Heart right ventricle (tissue), 16 donors: ENCODE results near the gene MACROH2A1. TPM values are rescaled to one million over a fixed set of nuclear protein-coding genes. Genes with fewer than 3 reads are reported as not detected.

Experiments used
- ATAC-seq, 8 donors: fragments of 200-7000 bp; cut with Tn5 transposase; one replicate each; pipeline ENCODE4 v1.9.1; 2020; ENCODE audit warnings: mild to moderate bottlenecking in 8 of 8, moderate library complexity in 8 of 8, moderate number of reproducible peaks in 1 of 8
- DNase-seq, 2 donors: peaks; one replicate each; pipeline ENCODE4 v3.0.0-alpha.2; 2020
- H3K27ac ChIP-seq, 10 donors: fragments of 200-600 bp; sonication (generic) in 2 of 10; one replicate each; pipeline versions ENCODE4 v1.5.0 to v1.8.0; 2020 to 2022; ENCODE audit warnings: mild to moderate bottlenecking in 3 of 10
- H3K27me3 ChIP-seq, 7 donors: fragments of 200-600 bp; one replicate each; pipeline ENCODE4 v1.8.0; 2021 to 2022; ENCODE audit warnings: mild to moderate bottlenecking in 2 of 7
- H3K36me3 ChIP-seq, 9 donors: fragments of 200-600 bp; sonication (generic) in 1 of 9; one replicate each; pipeline versions ENCODE4 v1.5.0 to v1.8.0; 2020 to 2022; ENCODE audit warnings: mild to moderate bottlenecking in 2 of 9
- H3K4me1 ChIP-seq, 9 donors: fragments of 200-600 bp; sonication (generic) in 1 of 9; one replicate each; pipeline versions ENCODE4 v1.5.0 to v1.8.0; 2020 to 2022; ENCODE audit warnings: mild to moderate bottlenecking in 4 of 9
- H3K4me3 ChIP-seq, 10 donors: fragments of 200-600 bp; sonication (generic) in 2 of 10; one replicate each; pipeline versions ENCODE4 v1.5.0 to v1.8.0; 2020 to 2022; ENCODE audit warnings: mild to moderate bottlenecking in 7 of 10, moderate library complexity in 2 of 10
- H3K9me3 ChIP-seq, 11 donors: fragments of 200-600 bp in 10 of 11; sonication (generic) in 2 of 11; one replicate each; pipeline versions ENCODE4 v1.5.0 to v1.8.0; 2013 to 2022; ENCODE audit warnings: mild to moderate bottlenecking in 2 of 11, control low read depth in 1 of 11, moderate library complexity in 1 of 11
- WGBS, 2 donors: extraction: QIAGEN DNeasy Blood & Tissue Kit; methylation state at CpG; one replicate each; pipeline ENCODE4 v1.1.7; 2013; ENCODE audit warnings: inconsistent platforms in 1 of 2; 5-methylcytosine and 5-hydroxymethylcytosine counted together
- intact Hi-C, 10 donors: fragments of 100-400 bp; cut with DNase I; formaldehyde crosslinking; loops; one replicate each; pipeline versions ENCODE4 v1.11.1 to v1.14.2; 2022
- polyA plus RNA-seq, 2 donors: library from polyadenylated mRNA; stranded (reverse); fragments of 200-250 nt; gene quantifications; one replicate each; pipeline ENCODE4 v1.2.3, GENCODE V29; 2013
- total RNA-seq, 10 donors: library from RNA; stranded (reverse); fragmentation: NEBNext Ultra II Directional in 3 of 10; extraction: Animal tissue kit (Norgen Biotek cat#: 25700) in 3 of 10; gene quantifications; one replicate each; pipeline versions ENCODE4 v1.2.1 to v1.2.4, GENCODE V29; 2021 to 2023
- TF ChIP-seq, protein P1 (sequence below), 9 donors: fragments of 200-600 bp; sonication (generic) in 2 of 9; IDR thresholded peaks; one replicate each; pipeline versions ENCODE4 v1.5.0 to v1.8.0; 2021 to 2022; ENCODE audit warnings: antibody characterized with exemption in 9 of 9, mild to moderate bottlenecking in 5 of 9, moderate library complexity in 1 of 9
- donor health status: Arrhythmogenic right ventricular cardiomyopathy.
- donor health status: ischemic (EF 13 %, LVEDD 7.1; RV severe dilation, severe dysfunction).
- donor health status: healthy with polysubstance abuse.
- donor health status: DM: no; HTN: yes; CAD: no.
- donor health status: DM: no; HTN: no; CAD: no.
- donor health status: ischemic (EF 25% LVEDD 6.9; RV normal size, moderate dysfunction).
- donor health status: ischemic (EF 25% LVEDD 5.7; RV mildly dilated, moderate dysfunction).
- donor health status: healthy.
- donor health status: DM: yes; HTN: yes; CAD: no.
- donor health status: Ischemic cardiomyopathy.
- donor health status: ischemic (EF 35%, LVEDD 5.7; RV mildly dilated, moderate dysfunction).
- donor health status: nonischemic (EF 11% LVEDD 7.7; RV severe dilation, severe dysfunction).
- donor health status: DM: yes; HTN: yes; CAD: no.
- donor health status: PGD.
- donor health status: ischemic (EF 29% LVEDD 5.4; RV normal size, mild dysfunction).
- donor health status: nonischemic (EF 23%, LVEDD 6.1; RV moderate dilation, normal function).

Gene MACROH2A1
- total and polyA plus RNA-seq, 12 donors: 80.0 to 152 (median 101) TPM

DNA sequence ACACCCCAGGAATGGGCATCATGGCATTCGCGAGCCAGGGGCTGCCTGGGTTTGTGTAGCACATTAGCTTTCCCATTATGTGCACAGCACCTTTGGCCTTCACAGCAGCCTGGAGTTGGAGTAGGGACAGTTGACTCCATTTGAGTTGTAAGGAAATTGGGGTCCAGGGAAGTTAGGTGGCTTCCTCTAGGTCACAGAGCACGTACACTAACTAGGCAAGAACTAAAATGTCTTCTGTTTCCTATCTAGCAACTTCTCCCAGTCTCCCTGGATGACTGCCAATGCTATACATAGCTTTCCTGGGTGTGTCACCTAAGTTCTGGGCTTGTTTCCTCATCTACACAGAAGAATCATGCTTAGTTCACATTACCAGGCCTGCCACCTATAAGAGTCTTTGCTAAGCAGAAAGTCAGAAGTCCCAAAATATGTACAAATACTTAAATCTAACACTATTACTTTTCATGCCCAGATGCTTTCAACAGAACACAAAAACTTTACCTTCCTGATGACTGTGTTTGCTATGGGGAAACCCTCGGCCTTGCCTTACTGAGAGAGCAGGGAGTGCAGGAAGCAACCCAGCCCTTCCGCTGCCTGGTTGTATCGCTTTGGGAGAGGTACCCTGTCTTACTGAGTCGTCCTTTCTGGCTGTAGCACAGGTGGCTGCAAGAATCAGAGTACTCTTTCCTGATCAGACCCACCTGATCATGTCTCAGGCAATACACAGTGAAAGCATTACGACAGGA, 12.0 kb downstream of the MACROH2A1 start:
- Histone ChIP-seq H3K36me3 (peaks cover 0 to 78% (median 7%) of the 10 kb centered on the region in 9 donors), H3K4me1 (peaks cover 27 to 98% (median 96%) of the 10 kb centered on the region in 9 donors), H3K27ac (peak overlapping the region in 9 of 10 donors; percentile 42 to 79 (median 67)), H3K4me3 (no peak overlapping the region), H3K9me3 (no peaks in the 10 kb centered on the region), H3K27me3 (no peaks in the 10 kb centered on the region)
- TF ChIP-seq, protein P1, sequence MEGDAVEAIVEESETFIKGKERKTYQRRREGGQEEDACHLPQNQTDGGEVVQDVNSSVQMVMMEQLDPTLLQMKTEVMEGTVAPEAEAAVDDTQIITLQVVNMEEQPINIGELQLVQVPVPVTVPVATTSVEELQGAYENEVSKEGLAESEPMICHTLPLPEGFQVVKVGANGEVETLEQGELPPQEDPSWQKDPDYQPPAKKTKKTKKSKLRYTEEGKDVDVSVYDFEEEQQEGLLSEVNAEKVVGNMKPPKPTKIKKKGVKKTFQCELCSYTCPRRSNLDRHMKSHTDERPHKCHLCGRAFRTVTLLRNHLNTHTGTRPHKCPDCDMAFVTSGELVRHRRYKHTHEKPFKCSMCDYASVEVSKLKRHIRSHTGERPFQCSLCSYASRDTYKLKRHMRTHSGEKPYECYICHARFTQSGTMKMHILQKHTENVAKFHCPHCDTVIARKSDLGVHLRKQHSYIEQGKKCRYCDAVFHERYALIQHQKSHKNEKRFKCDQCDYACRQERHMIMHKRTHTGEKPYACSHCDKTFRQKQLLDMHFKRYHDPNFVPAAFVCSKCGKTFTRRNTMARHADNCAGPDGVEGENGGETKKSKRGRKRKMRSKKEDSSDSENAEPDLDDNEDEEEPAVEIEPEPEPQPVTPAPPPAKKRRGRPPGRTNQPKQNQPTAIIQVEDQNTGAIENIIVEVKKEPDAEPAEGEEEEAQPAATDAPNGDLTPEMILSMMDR (IDR thresholded peaks at IDR 0.05): no peak
- peak; percentile 36 to 78 (median 64) for ATAC-seq
- intact Hi-C loops: no loop called here
- WGBS, 2 donors: 64% methylated on average over 8 of the region's 8 CpGs
- DNase-seq: peak in 1 of 2 donors; percentile 53

DNA sequence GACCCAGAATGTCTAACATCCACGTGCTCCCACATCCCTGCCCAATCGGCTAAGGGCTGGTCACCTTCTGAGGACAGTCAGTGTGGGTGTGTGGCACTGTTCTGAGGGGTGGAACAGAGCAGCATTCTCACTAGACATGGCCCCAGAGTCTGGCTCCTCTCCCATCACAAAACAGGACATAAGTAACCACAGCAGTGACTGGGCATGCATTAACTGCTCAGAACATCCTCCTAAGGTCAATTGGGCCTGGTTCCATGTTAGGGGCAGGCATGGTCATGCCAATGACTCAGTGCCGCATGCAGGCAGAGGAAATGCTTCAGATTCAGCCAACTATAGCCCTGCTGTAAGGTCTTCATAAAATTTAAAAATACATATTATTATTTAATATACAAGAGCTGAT, 12.9 kb downstream of the MACROH2A1 start:
- Histone ChIP-seq H3K4me1 (peaks cover 19 to 95% (median 91%) of the 10 kb centered on the region in 9 donors), H3K36me3 (peaks cover 0 to 88% (median 14%) of the 10 kb centered on the region in 9 donors)
- peak in 1 of 8 donors; percentile 45 for ATAC-seq

DNA sequence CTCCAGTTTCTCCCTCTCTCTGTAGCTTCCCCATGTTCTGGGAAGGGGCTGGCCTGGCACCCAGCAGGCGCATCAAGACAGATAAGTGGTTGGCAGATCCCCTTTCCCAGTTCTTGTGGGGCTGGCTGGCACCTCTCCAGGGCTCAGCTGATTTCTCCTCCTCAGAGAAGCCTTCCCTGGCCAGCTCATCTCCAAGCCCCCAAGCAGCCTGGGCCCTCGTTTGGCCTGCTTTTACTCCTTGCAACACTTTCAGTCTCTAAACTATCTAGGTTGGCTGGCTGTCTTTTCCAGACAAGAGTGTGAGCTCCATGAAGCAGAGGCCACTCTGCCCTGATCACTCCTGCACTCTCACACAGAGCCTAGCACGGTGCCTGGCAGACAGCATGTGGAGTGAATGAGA, 13.5 kb downstream of the MACROH2A1 start:
- ATAC-seq (peak in 1 of 8 donors; percentile 8), DNase-seq (no peak)
- TF ChIP-seq, protein P1 (IDR thresholded peaks at IDR 0.05): no peak
- 68 to 69% methylated on average over 3 of the region's 3 CpGs for WGBS, 2 donors
- Histone ChIP-seq H3K27ac (peak overlapping the region in 8 of 10 donors; percentile 42 to 79 (median 72)), H3K4me3 (no peak overlapping the region), H3K27me3 (no peaks in the 10 kb centered on the region), H3K9me3 (no peaks in the 10 kb centered on the region), H3K4me1 (peaks cover 19 to 93% (median 85%) of the 10 kb centered on the region in 9 donors), H3K36me3 (peaks cover 0 to 93% (median 14%) of the 10 kb centered on the region in 9 donors)
- intact Hi-C loops: no loop called here

More for the DNA sequence above, 12.9 kb downstream of the MACROH2A1 start:
- TF ChIP-seq, protein P1 (IDR thresholded peaks at IDR 0.05): no peak
- no peak for DNase-seq
- intact Hi-C loops: no loop called here
- no peaks in the 10 kb centered on the region for H3K27me3 ChIP-seq
- no peaks in the 10 kb centered on the region for H3K9me3 ChIP-seq
- 91 to 92% methylated on average over 3 of the region's 3 CpGs for WGBS, 2 donors
- H3K27ac ChIP-seq: peak overlapping the region in 9 of 10 donors; percentile 42 to 79 (median 67)
- H3K4me3 ChIP-seq: no peak overlapping the region

DNA sequence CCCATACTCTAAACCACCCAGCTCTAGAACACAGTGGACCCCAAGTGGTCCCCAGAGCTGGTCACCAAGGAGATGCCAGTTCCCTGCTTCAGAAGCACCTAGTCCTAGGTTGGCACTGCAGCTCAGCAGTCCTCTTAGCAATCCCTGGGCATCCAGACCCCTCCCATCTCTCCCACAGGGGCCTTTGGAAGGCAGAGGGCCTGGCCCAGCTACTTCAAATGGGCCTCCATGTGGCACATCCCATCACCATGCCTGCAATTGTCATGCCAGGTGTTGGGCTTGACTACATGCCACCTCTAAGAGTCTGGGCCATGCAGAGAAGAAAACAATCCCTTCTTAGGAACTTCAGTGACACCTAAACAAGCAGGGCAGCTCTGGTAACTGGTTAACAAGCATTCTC, 14.1 kb downstream of the MACROH2A1 start:
- peaks cover 0 to 96% (median 14%) of the 10 kb centered on the region in 9 donors for H3K36me3 ChIP-seq
- H3K4me1 ChIP-seq: peaks cover 19 to 93% (median 84%) of the 10 kb centered on the region in 9 donors

More for the DNA sequence above, 14.1 kb downstream of the MACROH2A1 start:
- Histone ChIP-seq H3K27me3 (no peaks in the 10 kb centered on the region), H3K27ac (peak overlapping the region in 5 of 10 donors; percentile 4 to 79 (median 76)), H3K9me3 (no peaks in the 10 kb centered on the region), H3K4me3 (no peak overlapping the region)
- no peak for DNase-seq
- TF ChIP-seq, protein P1 (IDR thresholded peaks at IDR 0.05): no peak
- intact Hi-C loops: no loop called here
- ATAC-seq: peak in 1 of 8 donors; percentile 8
